HepG2 (cell line): ENCODE measurements around the gene ARL8A. TPM values are rescaled to one million over a fixed set of nuclear protein-coding genes. Genes with fewer than 3 reads are reported as not detected.

Experiments
- ELF1 ChIP-seq: sonication (generic); formaldehyde crosslinking; IDR thresholded peaks from 2 replicates; pipeline ENCODE4 v1.4.0; 2020; ENCODE audit warnings: missing genetic modification reagents
- ELF4 ChIP-seq: sonication (generic); formaldehyde crosslinking; IDR thresholded peaks from 2 replicates; pipeline ENCODE4 v1.5.0; 2020; ENCODE audit warnings: missing genetic modification reagents, mild to moderate bottlenecking, moderate library complexity, borderline replicate concordance
- ESRRA ChIP-seq: sonication (generic); formaldehyde crosslinking; IDR thresholded peaks from 2 replicates; pipeline ENCODE4 v1.5.1; 2020; ENCODE audit warnings: mild to moderate bottlenecking, low read depth, missing genetic modification reagents
- FOXP1 ChIP-seq, 2 experiments: fragments of 450-650 bp in 1 of 2; IDR thresholded peaks; 2 replicates each; pipeline ENCODE4 v1.6.1; 2017 to 2018; ENCODE audit warnings: antibody characterized with exemption in 1 of 2
- GABPA ChIP-seq, 2 experiments: IDR thresholded peaks; 2 replicates each; pipeline ENCODE4 v1.6.1; 2011 to 2016; ENCODE audit warnings: low read depth in 2 of 2, low read length in 1 of 2, missing biosample characterization in 1 of 2, missing genetic modification characterization in 1 of 2
- ISL2 ChIP-seq: sonication (generic); formaldehyde crosslinking; IDR thresholded peaks from 2 replicates; pipeline ENCODE4 v1.5.0; 2020; ENCODE audit warnings: missing genetic modification reagents
- KMT2B ChIP-seq: IDR thresholded peaks from 2 replicates; pipeline ENCODE4 v1.6.1; 2016; ENCODE audit warnings: missing genetic modification reagents, missing compliant biosample characterization
- PHF21A ChIP-seq: sonication (generic); formaldehyde crosslinking; IDR thresholded peaks from 2 replicates; pipeline ENCODE4 v1.5.0; 2020; ENCODE audit warnings: mild to moderate bottlenecking, missing genetic modification reagents
- PHF8 ChIP-seq: sonication (generic); formaldehyde crosslinking; IDR thresholded peaks from 2 replicates; pipeline ENCODE4 v1.5.0; 2020; ENCODE audit warnings: missing genetic modification reagents
- POLR2A ChIP-seq, 2 experiments: IDR thresholded peaks; 2 replicates each; pipeline ENCODE4 v1.6.1; 2011; ENCODE audit warnings: low read depth in 2 of 2, low read length in 2 of 2, mild to moderate bottlenecking in 1 of 2, moderate library complexity in 1 of 2; ENCODE audit not compliant: insufficient read depth in 1 of 2
- STAG1 ChIP-seq: sonication (generic); formaldehyde crosslinking; IDR thresholded peaks from 2 replicates; pipeline ENCODE4 v1.4.0; 2020; ENCODE audit warnings: missing genetic modification reagents
- TAF1 ChIP-seq: sonication (generic); formaldehyde crosslinking; IDR thresholded peaks from 2 replicates; pipeline ENCODE4 v1.4.0; 2020; ENCODE audit warnings: missing genetic modification reagents
- ZFP36 ChIP-seq: fragments of 150-350 bp; IDR thresholded peaks from 2 replicates; pipeline ENCODE4 v1.6.1; 2018; ENCODE audit warnings: borderline replicate concordance, low read length, low read depth; ENCODE audit not compliant: partially characterized antibody
- ZNF552 ChIP-seq: sonication (generic); formaldehyde crosslinking; IDR thresholded peaks from 2 replicates; pipeline ENCODE4 v1.9.0; 2022; ENCODE audit warnings: missing genetic modification reagents, mild to moderate bottlenecking, borderline replicate concordance
- ZNF558 ChIP-seq: sonication (generic); formaldehyde crosslinking; IDR thresholded peaks from 2 replicates; pipeline ENCODE4 v1.9.0; 2022; ENCODE audit warnings: mild to moderate bottlenecking, missing genetic modification reagents, borderline replicate concordance
- polyA plus RNA-seq, 8 experiments: library from polyadenylated mRNA; depleted of rRNA in 3 of 8; stranded (reverse) in 7 of 8; unstranded in 1 of 8; fragments of >200 nt; fragmentation: Illumina TruSeq in 4 of 8; extraction: Trizol in 4 of 8; gene quantifications; 2 replicates each; pipeline versions ENCODE4 v1.2.1 to v1.2.3, GENCODE V29; 2011 to 2016; ENCODE audit warnings: low read depth in 4 of 8, missing spikeins in 1 of 8, mixed read lengths in 1 of 8; ENCODE audit not compliant: insufficient read depth in 1 of 8
- total RNA-seq, 5 experiments: library from RNA; depleted of rRNA; stranded (reverse); fragments of >200 nt; fragmentation: Illumina TruSeq; extraction: Trizol; gene quantifications; 2 replicates each; pipeline ENCODE4 v1.2.3, GENCODE V29; 2016; ENCODE audit warnings: low read depth in 1 of 5
- TF ChIP-seq, protein P1 (sequence below), 2 experiments: fragments of 450-650 bp in 1 of 2; sonication (generic) in 1 of 2; formaldehyde crosslinking in 1 of 2; IDR thresholded peaks; 2 replicates each; pipeline versions ENCODE4 v1.6.1 to v1.8.0; 2016 to 2022; ENCODE audit warnings: antibody characterized with exemption in 1 of 2, mild to moderate bottlenecking in 1 of 2, missing genetic modification reagents in 1 of 2
- TF ChIP-seq, protein P2 (sequence below): sonication (generic); formaldehyde crosslinking; IDR thresholded peaks from 2 replicates; pipeline ENCODE4 v1.4.0; 2020; ENCODE audit warnings: missing genetic modification reagents, mild to moderate bottlenecking, borderline replicate concordance

ARL8A gene
- total and polyA plus RNA-seq, 2 of the 13 experiments (the other 11 are each of a cell fraction or from before 2014, with no cell fraction given) = 2.7 to 23.4 TPM

DNA sequence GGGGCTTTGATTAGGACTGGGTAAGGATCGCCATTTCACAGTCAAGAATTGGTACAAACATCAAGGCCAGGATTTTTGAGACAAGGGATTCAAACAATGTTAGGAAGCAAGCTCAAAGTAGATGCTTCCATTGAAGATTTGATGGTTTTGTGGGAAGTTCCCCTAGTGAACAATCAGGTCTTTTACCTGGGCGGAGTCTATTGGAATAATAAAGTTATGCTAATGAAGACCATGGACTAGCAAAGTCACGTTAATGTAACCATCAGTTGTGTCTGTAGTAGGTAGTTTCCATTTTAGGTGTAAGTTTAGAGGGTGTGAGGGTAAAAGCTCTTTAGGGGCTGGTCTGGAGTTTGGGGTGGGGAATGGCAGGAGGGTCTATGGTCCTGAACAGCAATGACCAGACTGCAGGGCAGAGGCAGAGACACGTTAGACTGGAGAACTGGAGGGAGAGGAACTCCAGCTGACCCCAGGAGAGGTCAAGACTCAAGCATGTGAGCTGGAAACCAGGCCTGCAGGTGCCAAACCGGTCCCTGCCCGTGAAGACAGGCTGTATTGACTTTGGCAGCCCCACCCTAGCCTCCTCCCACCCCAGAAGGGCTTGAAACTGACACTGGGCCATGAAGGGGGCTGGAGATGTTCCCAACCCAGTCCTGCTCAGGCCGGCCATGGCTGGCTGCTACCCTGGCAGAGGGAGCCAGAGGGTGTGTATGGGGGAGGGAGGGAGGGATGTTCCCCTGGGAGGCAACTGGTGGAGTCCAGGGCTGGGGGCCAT lies 57.8 kb downstream of the ARL8A start (continued):
- TF ChIP-seq, protein P1, sequence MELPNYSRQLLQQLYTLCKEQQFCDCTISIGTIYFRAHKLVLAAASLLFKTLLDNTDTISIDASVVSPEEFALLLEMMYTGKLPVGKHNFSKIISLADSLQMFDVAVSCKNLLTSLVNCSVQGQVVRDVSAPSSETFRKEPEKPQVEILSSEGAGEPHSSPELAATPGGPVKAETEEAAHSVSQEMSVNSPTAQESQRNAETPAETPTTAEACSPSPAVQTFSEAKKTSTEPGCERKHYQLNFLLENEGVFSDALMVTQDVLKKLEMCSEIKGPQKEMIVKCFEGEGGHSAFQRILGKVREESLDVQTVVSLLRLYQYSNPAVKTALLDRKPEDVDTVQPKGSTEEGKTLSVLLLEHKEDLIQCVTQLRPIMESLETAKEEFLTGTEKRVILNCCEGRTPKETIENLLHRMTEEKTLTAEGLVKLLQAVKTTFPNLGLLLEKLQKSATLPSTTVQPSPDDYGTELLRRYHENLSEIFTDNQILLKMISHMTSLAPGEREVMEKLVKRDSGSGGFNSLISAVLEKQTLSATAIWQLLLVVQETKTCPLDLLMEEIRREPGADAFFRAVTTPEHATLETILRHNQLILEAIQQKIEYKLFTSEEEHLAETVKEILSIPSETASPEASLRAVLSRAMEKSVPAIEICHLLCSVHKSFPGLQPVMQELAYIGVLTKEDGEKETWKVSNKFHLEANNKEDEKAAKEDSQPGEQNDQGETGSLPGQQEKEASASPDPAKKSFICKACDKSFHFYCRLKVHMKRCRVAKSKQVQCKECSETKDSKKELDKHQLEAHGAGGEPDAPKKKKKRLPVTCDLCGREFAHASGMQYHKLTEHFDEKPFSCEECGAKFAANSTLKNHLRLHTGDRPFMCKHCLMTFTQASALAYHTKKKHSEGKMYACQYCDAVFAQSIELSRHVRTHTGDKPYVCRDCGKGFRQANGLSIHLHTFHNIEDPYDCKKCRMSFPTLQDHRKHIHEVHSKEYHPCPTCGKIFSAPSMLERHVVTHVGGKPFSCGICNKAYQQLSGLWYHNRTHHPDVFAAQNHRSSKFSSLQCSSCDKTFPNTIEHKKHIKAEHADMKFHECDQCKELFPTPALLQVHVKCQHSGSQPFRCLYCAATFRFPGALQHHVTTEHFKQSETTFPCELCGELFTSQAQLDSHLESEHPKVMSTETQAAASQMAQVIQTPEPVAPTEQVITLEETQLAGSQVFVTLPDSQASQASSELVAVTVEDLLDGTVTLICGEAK (IDR thresholded peaks at IDR 0.05) = no peak
- TF ChIP-seq, protein P1 (CRISPR knock-in tag; IDR thresholded peaks at IDR 0.05) = peak; percentile 57; the same call in 1 of the 2 replicates
- TF ChIP-seq STAG1 (CRISPR knock-in tag) (no peak), KMT2B (CRISPR knock-in tag) (no peak), ELF1 (no peak), ZNF552 (CRISPR knock-in tag) (no peak), FOXP1 (IDR thresholded peaks at IDR 0.05) (no peak), FOXP1 (CRISPR knock-in tag; IDR thresholded peaks at IDR 0.05) (no peak), ZFP36 (no peak), ZNF558 (CRISPR knock-in tag) (no peak), GABPA (IDR thresholded peaks at IDR 0.05; ENCODE audit: low read depth, low read length) (no peak), GABPA (CRISPR knock-in tag; IDR thresholded peaks at IDR 0.05; ENCODE audit: low read depth) (no peak), ESRRA (no peak), ELF4 (0 out of 2 replicates have a peak, but pooled peaks have one; percentile 19), ISL2 (CRISPR knock-in tag) (no peak), TAF1 (CRISPR knock-in tag) (no peak), PHF8 (CRISPR knock-in tag) (no peak), PHF21A (no peak), POLR2A (IDR thresholded peaks at IDR 0.05; ENCODE audit: insufficient read depth in 1 of 2, low read depth in 2 of 2, low read length in 2 of 2) (0 out of 4 replicates have a peak, but pooled peaks of 1 of the 2 experiments have one; percentile 45)
- TF ChIP-seq, protein P2, sequence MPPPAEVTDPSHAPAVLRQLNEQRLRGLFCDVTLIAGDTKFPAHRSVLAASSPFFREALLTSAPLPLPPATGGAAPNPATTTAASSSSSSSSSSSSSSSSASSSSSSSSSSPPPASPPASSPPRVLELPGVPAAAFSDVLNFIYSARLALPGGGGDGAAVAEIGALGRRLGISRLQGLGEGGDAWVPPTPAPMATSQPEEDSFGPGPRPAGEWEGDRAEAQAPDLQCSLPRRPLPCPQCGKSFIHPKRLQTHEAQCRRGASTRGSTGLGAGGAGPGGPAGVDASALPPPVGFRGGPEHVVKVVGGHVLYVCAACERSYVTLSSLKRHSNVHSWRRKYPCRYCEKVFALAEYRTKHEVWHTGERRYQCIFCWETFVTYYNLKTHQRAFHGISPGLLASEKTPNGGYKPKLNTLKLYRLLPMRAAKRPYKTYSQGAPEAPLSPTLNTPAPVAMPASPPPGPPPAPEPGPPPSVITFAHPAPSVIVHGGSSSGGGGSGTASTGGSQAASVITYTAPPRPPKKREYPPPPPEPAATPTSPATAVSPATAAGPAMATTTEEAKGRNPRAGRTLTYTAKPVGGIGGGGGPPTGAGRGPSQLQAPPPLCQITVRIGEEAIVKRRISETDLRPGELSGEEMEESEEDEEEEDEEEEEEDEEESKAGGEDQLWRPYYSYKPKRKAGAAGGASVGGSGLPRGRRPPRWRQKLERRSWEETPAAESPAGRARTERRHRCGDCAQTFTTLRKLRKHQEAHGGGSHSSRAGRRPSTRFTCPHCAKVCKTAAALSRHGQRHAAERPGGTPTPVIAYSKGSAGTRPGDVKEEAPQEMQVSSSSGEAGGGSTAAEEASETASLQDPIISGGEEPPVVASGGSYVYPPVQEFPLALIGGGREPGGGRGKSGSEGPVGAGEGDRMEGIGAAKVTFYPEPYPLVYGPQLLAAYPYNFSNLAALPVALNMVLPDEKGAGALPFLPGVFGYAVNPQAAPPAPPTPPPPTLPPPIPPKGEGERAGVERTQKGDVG = no peak
